K562 (cell line): ENCODE data around the gene SLX4IP.

ENCODE experiments used
- TBP ChIP-seq: optimal IDR thresholded peaks from 2 replicates; pipeline ENCODE3; 2011; ENCODE audit warnings: low read depth, low read length, improper control_type of control experiment
- TSC22D4 ChIP-seq: fragments of 450-650 bp; IDR thresholded peaks from 2 replicates; pipeline ENCODE4 v1.6.1; 2016; ENCODE audit warnings: missing genetic modification characterization, missing biosample characterization, control low read depth
- TF ChIP-seq, protein P1 (sequence below): sonication (generic); formaldehyde crosslinking; IDR thresholded peaks from 2 replicates; pipeline ENCODE4 v1.9.0; 2022; ENCODE audit warnings: mild to moderate bottlenecking, missing genetic modification reagents

DNA sequence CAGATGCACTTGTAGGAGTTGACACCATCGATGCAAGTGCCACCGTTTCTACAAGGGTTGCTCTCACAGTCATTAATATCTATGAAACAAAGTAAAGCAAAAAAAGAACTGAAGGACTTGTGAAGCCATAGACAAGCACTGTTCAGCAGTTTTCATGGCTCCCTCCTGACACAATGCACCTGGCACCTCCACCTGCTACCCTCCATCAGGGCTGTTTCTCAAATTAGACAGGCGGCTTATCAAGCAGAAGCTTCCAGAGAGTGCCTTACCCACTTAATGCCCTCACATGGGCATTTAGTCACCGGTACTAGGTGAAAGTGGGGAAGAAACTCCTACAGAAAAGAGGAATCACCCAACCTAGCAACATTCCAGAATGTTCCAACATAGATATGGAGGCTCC, 210.9 kb downstream of the SLX4IP start:
- TF ChIP-seq, protein P1, sequence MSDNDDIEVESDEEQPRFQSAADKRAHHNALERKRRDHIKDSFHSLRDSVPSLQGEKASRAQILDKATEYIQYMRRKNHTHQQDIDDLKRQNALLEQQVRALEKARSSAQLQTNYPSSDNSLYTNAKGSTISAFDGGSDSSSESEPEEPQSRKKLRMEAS (CRISPR knock-in tag) = no peak
- TF ChIP-seq TSC22D4 (tag) = no peak
- TF ChIP-seq TBP = no peak
